Stomach (tissue), 4 donors: ENCODE measurements around the gene WSCD1.

Experiments
- CTCF ChIP-seq, 7 experiments: fragments of 450-650 bp in 4 of 7; fragments of 200-600 bp in 3 of 7; sonication (generic) in 3 of 7; IDR thresholded peaks; one replicate each; pipeline ENCODE4 v1.5.1; 2016 to 2019; ENCODE audit warnings: antibody characterized with exemption in 7 of 7, control low read depth in 2 of 7, mild to moderate bottlenecking in 1 of 7
- EP300 ChIP-seq: sonication (generic); formaldehyde crosslinking; IDR thresholded peaks from one replicate; pipeline ENCODE4 v1.6.1; 2017; ENCODE audit warnings: antibody characterized with exemption
- POLR2A ChIP-seq, 4 donors: fragments of 450-650 bp; IDR thresholded peaks; one replicate each; pipeline ENCODE4 v1.6.1; 2016; ENCODE audit warnings: antibody characterized with exemption in 4 of 4, control low read depth in 2 of 4, mild to moderate bottlenecking in 1 of 4, moderate library complexity in 1 of 4

- TF ChIP-seq CTCF (IDR thresholded peaks at IDR 0.05), result no peak
- TF ChIP-seq EP300, result no peak
- TF ChIP-seq POLR2A (IDR thresholded peaks at IDR 0.05), result no peak
These were observed 95.6 kb downstream of the WSCD1 start for GRCh38 chr17:6165806-6166205.
